ENCODE measurements around the gene RPS6KA2. TPM values are rescaled to one million over a fixed set of nuclear protein-coding genes. Genes with fewer than 3 reads are reported as not detected.

Gene RPS6KA2
- total and polyA plus RNA-seq, 2 experiments from 2014 or later: 19.3 to 24.0 TPM

- Histone ChIP-seq H3K36me3 (no peaks in the 10 kb centered on the region), H3K4me1 (ENCODE audit: low read depth) (no peaks in the 10 kb centered on the region), H3K9me3 (ENCODE audit: low read depth) (no peaks in the 10 kb centered on the region), H3K27ac (no peak overlapping the region), H3K4me3 (no peak overlapping the region), H3K27me3 (no peaks in the 10 kb centered on the region)
- TF ChIP-seq CTCF (IDR thresholded peaks at IDR 0.05; ENCODE audit: low read depth, low read length): no peak
- no peak for DNase-seq (ENCODE audit: low read depth in 1 of 2, low spot score in 1 of 2)
These were observed 105.9 kb downstream of the RPS6KA2 start for GRCh38 chr6:166520905-166521834.

- DNase-seq (ENCODE audit: low read depth in 1 of 2, low spot score in 1 of 2): no peak
- H3K27ac ChIP-seq: no peak overlapping the region
- no peaks in the 10 kb centered on the region for H3K36me3 ChIP-seq
- no peaks in the 10 kb centered on the region for H3K27me3 ChIP-seq
- no peak for TF ChIP-seq CTCF (IDR thresholded peaks at IDR 0.05; ENCODE audit: low read depth, low read length)
- no peak overlapping the region for H3K4me3 ChIP-seq
- no peaks in the 10 kb centered on the region for H3K9me3 ChIP-seq (ENCODE audit: low read depth)
- H3K4me1 ChIP-seq (ENCODE audit: low read depth): no peaks in the 10 kb centered on the region
These were observed 110.7 kb downstream of the RPS6KA2 start for GRCh38 chr6:166516251-166516884.

GRCh38 chr6:166515072-166515810, 111.8 kb downstream of the RPS6KA2 start:
- DNase-seq (ENCODE audit: low read depth in 1 of 2, low spot score in 1 of 2): peak in 1 of 2 donors; percentile 59
- Histone ChIP-seq H3K36me3 (no peaks in the 10 kb centered on the region), H3K4me1 (ENCODE audit: low read depth) (no peaks in the 10 kb centered on the region), H3K27ac (no peak overlapping the region), H3K27me3 (no peaks in the 10 kb centered on the region), H3K9me3 (ENCODE audit: low read depth) (no peaks in the 10 kb centered on the region), H3K4me3 (no peak overlapping the region)
- peak; percentile 31 for TF ChIP-seq CTCF (IDR thresholded peaks at IDR 0.05; ENCODE audit: low read depth, low read length)

- TF ChIP-seq CTCF (IDR thresholded peaks at IDR 0.05; ENCODE audit: low read depth, low read length): peak; percentile 11
- DNase-seq (ENCODE audit: low read depth in 1 of 2, low spot score in 1 of 2): no peak
- no peaks in the 10 kb centered on the region for H3K4me1 ChIP-seq (ENCODE audit: low read depth)
- H3K27ac ChIP-seq: no peak overlapping the region
- H3K36me3 ChIP-seq: no peaks in the 10 kb centered on the region
- no peaks in the 10 kb centered on the region for H3K9me3 ChIP-seq (ENCODE audit: low read depth)
- no peak overlapping the region for H3K4me3 ChIP-seq
- H3K27me3 ChIP-seq: no peaks in the 10 kb centered on the region
These were observed 112.9 kb downstream of the RPS6KA2 start for GRCh38 chr6:166514196-166514595.

GRCh38 chr6:166512567-166512966, 114.5 kb downstream of the RPS6KA2 start:
- H3K9me3 ChIP-seq (ENCODE audit: low read depth): no peaks in the 10 kb centered on the region
- H3K27ac ChIP-seq: no peak overlapping the region
- DNase-seq (ENCODE audit: low read depth in 1 of 2, low spot score in 1 of 2): no peak
- H3K27me3 ChIP-seq: no peaks in the 10 kb centered on the region
- no peak for TF ChIP-seq CTCF (IDR thresholded peaks at IDR 0.05; ENCODE audit: low read depth, low read length)
- H3K36me3 ChIP-seq: no peaks in the 10 kb centered on the region
- H3K4me3 ChIP-seq: no peak overlapping the region
- no peaks in the 10 kb centered on the region for H3K4me1 ChIP-seq (ENCODE audit: low read depth)
